ENCODE results near the gene LYG1.

The LYG1 gene

GRCh38 chr2:99255491-99256318 lies 45.3 kb downstream of the LYG1 start, which contains the start of gene LYG2:
TSS of gene LYG2 (minus strand) at chr2:99255666. CDS start at chr2:99254260, 1,406 bp downstream.
- Histone ChIP-seq H2AFZ (ENCODE audit: low read depth, low read length, severe bottlenecking) (no peak within 1 kb of the TSS), H3K9me2 (replicated peaks; ENCODE audit: insufficient read depth, low read length) (no peaks in the 10 kb centered on the region), H3K27me3 (ENCODE audit: low read length) (no peaks in the 10 kb centered on the region), H3K36me3 (ENCODE audit: low read length) (no peaks in the 10 kb centered on the region), H3K4me2 (ENCODE audit: low read depth, low read length, poor library complexity, severe bottlenecking) (no peak within 1 kb of the TSS), H3K27ac (ENCODE audit: low read depth, low read length) (no peak within 1 kb of the TSS), H3K9ac (ENCODE audit: low read length) (no peak within 1 kb of the TSS), H3K9me3 (ENCODE audit: insufficient read depth, low read length) (no peaks in the 10 kb centered on the region), H3F3A (ENCODE audit: insufficient read depth) (no peaks in the 10 kb centered on the region), H3K4me3 (ENCODE audit: insufficient read depth, low read length, poor library complexity, severe bottlenecking) (no peak within 1 kb of the TSS), H3K79me2 (ENCODE audit: insufficient read depth, low read length) (no peaks in the 10 kb centered on the region), H4K20me1 (ENCODE audit: low read depth, low read length) (no peaks in the 10 kb centered on the region)
- TF ChIP-seq EZH2phosphoT487 (conservative IDR thresholded peaks at IDR 0.05; ENCODE audit: low read length) (no peak), CTCF (IDR thresholded peaks at IDR 0.05; ENCODE audit: insufficient read depth, low read length, poor library complexity, severe bottlenecking) (no peak)

GRCh38 chr2:99249951-99250350 lies 51.0 kb downstream of the LYG1 start:
- no peak overlapping the region for H3K4me3 ChIP-seq (ENCODE audit: insufficient read depth, low read length, poor library complexity, severe bottlenecking)
- no peaks in the 10 kb centered on the region for H3K9me2 ChIP-seq (replicated peaks; ENCODE audit: insufficient read depth, low read length)
- no peaks in the 10 kb centered on the region for H3F3A ChIP-seq (ENCODE audit: insufficient read depth)
- no peaks in the 10 kb centered on the region for H3K9me3 ChIP-seq (ENCODE audit: insufficient read depth, low read length)
- no peaks in the 10 kb centered on the region for H4K20me1 ChIP-seq (ENCODE audit: low read depth, low read length)
- H3K36me3 ChIP-seq (ENCODE audit: low read length) = no peaks in the 10 kb centered on the region
- H3K9ac ChIP-seq (ENCODE audit: low read length) = no peak overlapping the region
- H3K79me2 ChIP-seq (ENCODE audit: insufficient read depth, low read length) = no peaks in the 10 kb centered on the region
- no peak overlapping the region for H3K27ac ChIP-seq (ENCODE audit: low read depth, low read length)
- no peaks in the 10 kb centered on the region for H3K27me3 ChIP-seq (ENCODE audit: low read length)
- no peak for TF ChIP-seq CTCF (IDR thresholded peaks at IDR 0.05; ENCODE audit: insufficient read depth, low read length, poor library complexity, severe bottlenecking)
- no peak for TF ChIP-seq EZH2phosphoT487 (conservative IDR thresholded peaks at IDR 0.05; ENCODE audit: low read length)
- no peak overlapping the region for H2AFZ ChIP-seq (ENCODE audit: low read depth, low read length, severe bottlenecking)
- no peak overlapping the region for H3K4me2 ChIP-seq (ENCODE audit: low read depth, low read length, poor library complexity, severe bottlenecking)

GRCh38 chr2:99242151-99242550 lies 58.8 kb downstream of the LYG1 start:
- H4K20me1 ChIP-seq (ENCODE audit: low read depth, low read length) = no peaks in the 10 kb centered on the region
- H3K79me2 ChIP-seq (ENCODE audit: insufficient read depth, low read length) = no peaks in the 10 kb centered on the region

More at GRCh38 chr2:99242151-99242550, 58.8 kb downstream of the LYG1 start:
- H3K9me2 ChIP-seq (replicated peaks; ENCODE audit: insufficient read depth, low read length) = no peaks in the 10 kb centered on the region
- H3K4me2 ChIP-seq (ENCODE audit: low read depth, low read length, poor library complexity, severe bottlenecking) = no peak overlapping the region
- no peaks in the 10 kb centered on the region for H3K9me3 ChIP-seq (ENCODE audit: insufficient read depth, low read length)
- H3F3A ChIP-seq (ENCODE audit: insufficient read depth) = no peaks in the 10 kb centered on the region
- H3K36me3 ChIP-seq (ENCODE audit: low read length) = no peaks in the 10 kb centered on the region
- H3K27me3 ChIP-seq (ENCODE audit: low read length) = no peaks in the 10 kb centered on the region
- H2AFZ ChIP-seq (ENCODE audit: low read depth, low read length, severe bottlenecking) = no peak overlapping the region
- no peak overlapping the region for H3K4me3 ChIP-seq (ENCODE audit: insufficient read depth, low read length, poor library complexity, severe bottlenecking)
- no peak overlapping the region for H3K9ac ChIP-seq (ENCODE audit: low read length)
- H3K27ac ChIP-seq (ENCODE audit: low read depth, low read length) = no peak overlapping the region
- TF ChIP-seq EZH2phosphoT487 (conservative IDR thresholded peaks at IDR 0.05; ENCODE audit: low read length) (no peak), CTCF (IDR thresholded peaks at IDR 0.05; ENCODE audit: insufficient read depth, low read length, poor library complexity, severe bottlenecking) (no peak)

Measured in SU-DHL-6 (cell line).